ENCODE measurements around the gene MME.

MME gene

DNA sequence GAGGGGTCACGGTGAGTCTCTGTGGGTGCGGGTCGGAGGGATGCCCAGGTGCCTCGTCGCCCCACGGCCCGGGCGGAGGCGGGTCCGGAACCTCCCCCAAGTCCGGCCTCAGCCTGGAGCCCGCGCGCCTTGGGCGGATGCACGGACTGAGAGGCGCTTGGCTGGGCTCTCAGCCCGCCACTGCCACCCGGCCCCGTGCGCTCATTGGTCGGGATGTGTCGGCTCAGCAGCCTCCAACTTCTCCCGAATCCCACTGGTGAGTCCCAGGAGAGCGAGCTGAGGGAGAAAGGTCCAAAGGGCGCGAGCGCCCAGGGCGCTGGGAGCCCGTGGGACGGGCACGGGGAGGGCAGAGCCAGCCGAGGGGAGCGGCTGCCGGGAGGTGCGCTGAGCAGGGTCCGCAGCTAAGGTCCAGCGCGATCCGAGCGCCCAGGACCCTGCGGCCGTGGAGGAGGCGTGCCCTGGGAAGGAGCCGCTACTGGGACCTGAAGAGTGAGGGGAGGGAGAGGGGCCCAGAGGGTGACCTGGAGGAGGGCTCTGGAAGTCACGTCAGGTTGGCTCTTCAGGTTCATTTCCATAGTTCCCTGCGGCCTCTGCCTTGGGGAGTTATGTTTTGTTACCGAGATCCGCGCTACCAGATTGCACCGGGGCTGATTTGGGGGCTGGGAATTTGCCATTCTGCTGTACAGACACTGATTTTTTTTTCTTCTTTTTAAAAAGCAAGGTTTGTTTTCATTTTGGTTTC lies at the start of gene MME:
MME (plus strand) TSS at position 574 of the 742 bp plus-strand sequence. CDS start 3,849 bp downstream, outside the sequence.
- DNase-seq = no peak

DNA sequence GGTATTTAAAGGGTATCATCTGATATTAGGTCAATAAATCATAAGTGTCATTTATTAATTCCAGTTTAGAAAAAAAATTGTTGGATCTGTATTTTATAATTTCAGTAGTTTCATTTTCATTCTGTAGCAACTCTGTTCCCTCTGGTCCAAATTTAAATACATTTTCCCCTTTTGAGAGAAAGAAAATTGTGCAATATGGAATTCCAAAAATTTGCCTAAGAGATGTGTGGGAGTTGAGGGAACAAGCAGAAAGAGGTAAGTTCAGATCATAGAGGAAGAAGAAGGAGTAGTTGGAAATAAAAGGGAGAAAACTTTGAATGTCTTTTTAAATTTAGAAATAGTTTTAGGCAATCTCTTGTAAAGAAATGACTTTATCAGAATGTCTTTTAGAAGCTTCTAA lies 48.9 kb upstream of the MME start:
- DNase-seq = no peak

GRCh38 chr3:155032918-155033317 lies 47.2 kb upstream of the MME start:
- no peak for DNase-seq

- DNase-seq = no peak
Measured at GRCh38 chr3:155034786-155035185, 45.3 kb upstream of the MME start.

- no peak for DNase-seq
Measured at GRCh38 chr3:155035553-155035952, 44.6 kb upstream of the MME start.

GRCh38 chr3:155037508-155038202 lies 42.5 kb upstream of the MME start:
- DNase-seq = no peak

- DNase-seq = no peak
Measured at GRCh38 chr3:155038203-155038554, 41.9 kb upstream of the MME start.

GRCh38 chr3:155046935-155047334 lies 33.2 kb upstream of the MME start:
- no peak for DNase-seq

DNA sequence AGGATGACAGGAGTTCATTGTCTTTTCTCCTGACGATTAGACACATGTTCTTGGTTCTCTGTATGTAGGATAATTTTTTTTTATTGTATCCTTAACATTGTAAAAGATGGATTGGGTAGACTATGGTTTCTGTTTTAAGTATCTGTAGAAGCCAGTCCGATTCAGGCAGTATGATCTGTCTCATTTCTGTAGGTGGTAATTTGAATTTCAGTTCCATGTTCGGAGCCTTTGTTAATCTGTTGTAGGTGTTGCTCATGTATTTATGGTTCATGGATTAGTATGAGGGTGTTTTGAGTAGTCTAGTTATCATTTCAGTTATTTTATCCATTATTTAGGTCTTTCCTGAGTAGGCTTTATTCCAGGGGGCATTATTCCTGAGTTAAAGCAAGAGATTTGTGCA lies 32.4 kb upstream of the MME start:
- no peak for DNase-seq

DNA sequence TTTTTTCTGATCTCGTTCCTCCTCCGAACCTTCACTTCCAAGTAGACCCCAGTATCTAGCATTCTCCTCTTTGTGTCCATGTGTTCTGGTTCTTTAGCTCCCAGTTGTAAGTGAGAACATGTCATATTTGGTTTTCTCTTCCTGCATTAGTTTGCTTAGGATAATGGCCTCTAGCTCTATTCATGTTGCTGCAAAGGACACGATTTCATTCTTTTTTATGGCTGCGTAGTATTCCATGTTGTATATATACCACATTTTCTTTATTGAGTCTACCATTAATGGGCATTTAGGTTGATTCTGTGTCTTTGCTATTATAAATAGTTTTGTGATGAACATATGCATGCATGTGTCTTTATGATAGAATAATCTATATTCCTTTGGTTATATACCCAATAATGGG lies 30.2 kb upstream of the MME start:
- no peak for DNase-seq

GRCh38 chr3:155052470-155052869 lies 27.6 kb upstream of the MME start:
- DNase-seq = no peak

DNA sequence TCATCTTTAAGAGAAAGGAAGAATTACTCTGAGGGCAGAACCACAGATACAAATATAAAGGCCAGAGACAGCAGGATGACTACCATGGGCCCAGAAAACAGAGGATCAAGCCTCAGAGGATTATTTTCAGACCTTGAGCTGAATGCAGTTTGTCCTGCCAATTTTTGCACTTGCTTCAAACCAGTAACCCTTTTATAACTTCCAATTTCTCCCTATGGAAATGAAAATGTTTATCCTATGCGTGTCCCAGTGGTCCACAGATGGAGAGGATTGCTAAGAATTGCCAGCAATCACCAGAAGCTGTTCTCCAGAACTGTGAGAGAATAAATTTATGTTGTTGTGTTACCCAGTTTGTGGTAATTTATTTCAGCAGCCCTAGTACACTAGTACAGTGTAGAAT lies 26.4 kb upstream of the MME start:
- no peak for DNase-seq

DNA sequence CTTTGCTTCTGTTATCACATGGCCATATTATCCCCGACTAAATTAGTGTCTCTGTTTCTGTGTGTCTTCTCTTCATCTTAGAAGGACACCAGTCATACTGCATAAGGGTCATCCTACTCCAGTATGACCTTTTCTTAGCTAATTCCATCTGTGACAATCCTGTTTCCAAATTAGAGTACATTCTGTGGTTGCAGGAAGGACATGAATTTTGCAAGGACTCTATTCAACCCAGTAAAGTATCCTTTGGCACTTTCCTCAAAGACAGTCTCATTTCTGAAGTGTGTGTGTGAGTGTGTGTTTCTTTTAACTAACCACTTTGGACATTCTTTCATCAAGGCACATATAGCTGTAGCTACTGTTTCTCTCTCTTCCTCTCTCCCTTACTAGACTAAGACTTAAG lies 15.2 kb upstream of the MME start:
- no peak for DNase-seq

GRCh38 chr3:155065537-155065936 lies 14.6 kb upstream of the MME start:
- DNase-seq = no peak

- no peak for DNase-seq
Measured at GRCh38 chr3:155069729-155070128, 10.4 kb upstream of the MME start.

DNA sequence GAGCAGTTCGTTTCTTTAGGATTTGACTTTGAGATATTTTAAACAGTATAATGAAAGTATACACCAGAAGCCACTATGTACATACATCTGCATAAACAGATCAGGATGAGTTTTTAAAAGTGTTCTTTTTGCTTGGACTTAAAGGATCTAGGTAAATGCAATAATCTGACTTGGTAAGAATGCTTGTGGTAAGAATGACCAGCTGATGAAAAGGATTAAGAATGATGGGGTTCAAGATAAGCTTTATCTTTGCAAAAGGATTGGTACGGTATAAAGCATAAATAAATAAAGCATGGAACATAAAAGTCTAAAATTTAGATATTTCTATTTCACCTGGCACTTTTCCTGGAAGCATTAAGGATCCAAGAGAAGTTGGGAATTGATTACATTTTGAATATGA lies 9.8 kb upstream of the MME start:
- DNase-seq = no peak

DNA sequence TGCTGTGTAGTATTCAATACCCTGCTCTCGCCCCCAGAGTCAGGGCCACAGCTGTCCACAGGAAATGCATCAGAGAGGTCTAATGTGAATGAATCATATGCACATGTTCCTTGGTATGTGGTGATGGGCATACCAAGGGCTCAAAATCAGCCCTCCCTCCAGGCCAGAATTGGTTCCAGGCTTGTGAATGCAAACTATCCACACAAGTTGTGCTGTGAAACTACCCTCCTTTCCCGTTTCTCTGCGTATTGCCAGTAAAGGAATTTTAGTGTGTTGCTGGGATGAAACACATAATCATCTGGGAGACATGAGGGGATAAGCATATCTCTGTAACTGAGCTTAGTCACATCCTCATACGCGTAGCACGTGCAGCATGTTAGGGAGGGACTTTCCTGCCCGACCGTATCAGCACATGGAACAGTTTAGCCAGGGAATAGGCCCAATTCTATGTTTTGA lies 9.2 kb upstream of the MME start:
- DNase-seq = no peak

- no peak for DNase-seq
Measured at GRCh38 chr3:155075200-155075599, 4.9 kb upstream of the MME start.

- DNase-seq = no peak
Measured at GRCh38 chr3:155076888-155077287, 3.2 kb upstream of the MME start.

DNA sequence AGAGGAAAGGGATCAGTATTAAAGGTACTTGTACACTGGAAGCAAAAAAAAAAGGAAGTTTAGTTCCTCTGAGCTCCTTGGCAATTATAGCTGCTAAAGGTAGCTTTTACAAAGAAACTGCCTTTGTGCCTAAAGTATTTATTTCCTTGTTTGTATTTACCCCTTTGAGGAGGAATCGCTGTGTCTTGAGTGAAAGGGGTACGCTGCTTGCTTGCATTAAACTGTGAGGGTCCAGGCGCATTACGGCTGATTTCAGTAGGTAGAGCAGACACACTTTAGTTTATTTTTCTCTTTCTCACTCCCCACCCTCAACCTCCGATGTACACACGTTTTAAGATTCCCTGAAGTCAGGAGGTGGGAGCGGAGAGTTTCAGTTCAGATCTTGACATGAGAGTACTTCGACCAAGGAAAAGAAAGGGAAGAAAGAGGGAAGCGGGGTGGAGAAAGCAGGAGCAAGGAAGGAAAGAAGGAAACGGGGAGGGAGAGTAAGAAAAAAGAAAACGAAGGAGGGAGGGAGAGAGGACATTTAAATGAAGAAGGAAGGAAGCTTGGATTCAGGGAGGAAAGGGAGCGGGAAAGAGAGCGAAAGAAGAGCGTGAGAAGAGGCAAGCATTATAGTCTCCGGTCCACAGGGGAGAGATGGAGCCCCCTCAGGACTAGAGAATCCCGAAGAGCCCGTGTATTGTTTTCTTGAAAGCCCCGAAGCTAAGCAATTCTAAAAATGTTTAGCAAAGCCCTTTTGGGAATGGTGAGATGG lies 1.2 kb upstream of the MME start:
- no peak for DNase-seq

GRCh38 chr3:155079468-155079745 lies 712 bp upstream of the MME start:
- no peak for DNase-seq

DNA sequence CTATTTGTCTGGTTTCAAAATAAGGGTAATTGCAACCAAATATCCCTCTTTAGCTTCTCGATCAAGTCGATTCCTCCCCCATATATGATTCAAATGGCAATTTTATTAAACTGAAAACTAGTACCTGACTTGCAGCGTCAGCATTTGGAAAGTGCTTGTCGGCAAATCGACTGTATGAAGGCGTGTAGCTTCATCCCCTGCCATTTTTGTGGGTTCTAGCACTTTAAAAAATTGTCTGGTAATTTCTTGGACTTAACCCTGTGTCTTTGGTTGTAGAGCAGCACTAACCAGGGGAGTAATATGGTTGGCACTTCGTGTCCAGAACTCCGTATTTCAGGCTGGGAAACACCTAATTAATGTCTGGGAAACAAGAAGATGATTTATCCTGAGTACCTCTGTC lies 573 bp downstream of the MME start:
- DNase-seq = no peak

DNA sequence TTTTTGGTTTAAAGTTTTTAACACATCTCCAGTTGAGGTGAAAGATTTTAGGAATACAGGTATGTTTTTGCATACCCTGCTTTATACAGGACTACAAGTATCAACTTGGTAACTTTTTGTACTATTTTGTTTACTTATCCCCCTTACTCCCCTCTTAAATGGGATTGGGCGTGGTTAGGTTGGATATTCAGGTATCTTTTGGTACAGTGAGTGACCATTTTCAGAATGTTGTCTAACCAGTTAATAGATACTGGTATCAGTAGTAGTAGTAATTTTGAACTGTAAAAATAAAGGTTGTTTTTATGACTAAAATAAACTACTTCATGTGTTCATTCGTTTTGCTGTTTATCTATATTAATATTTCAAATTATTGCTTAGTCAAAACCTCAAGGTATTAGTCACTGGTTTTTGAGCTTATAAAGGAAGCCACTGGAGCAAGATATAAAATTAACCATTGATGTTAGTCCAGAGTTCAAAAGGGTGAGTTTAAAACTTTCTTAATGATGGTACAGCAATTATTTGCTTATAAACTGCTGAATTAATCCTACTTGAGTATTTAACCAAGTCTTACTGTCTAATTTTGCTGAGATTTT lies 3.3 kb downstream of the MME start:
- DNase-seq = no peak

DNA sequence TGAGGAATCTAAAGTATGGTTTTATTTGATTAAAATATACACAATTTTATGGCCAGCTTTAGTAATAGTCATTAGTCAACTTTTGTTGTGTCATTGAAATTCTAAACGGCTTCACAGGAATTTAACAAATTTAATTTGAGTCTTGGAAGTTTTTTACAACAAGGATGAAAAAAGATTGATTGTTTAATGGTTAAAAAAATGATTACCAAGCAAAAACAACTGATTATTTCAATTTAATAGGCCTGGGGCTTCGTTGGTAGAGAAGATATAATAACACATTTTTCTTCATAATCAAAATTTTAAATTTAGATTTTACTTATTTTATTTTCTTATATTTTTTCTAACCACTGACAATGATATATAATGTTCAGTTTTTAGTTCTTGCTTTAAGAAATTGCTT lies 4.4 kb downstream of the MME start:
- no peak for DNase-seq
